K562 (cell line): ENCODE data around the gene EPHB1. TPM values are rescaled to one million over a fixed set of nuclear protein-coding genes. Genes with fewer than 3 reads are reported as not detected.

ENCODE experiments used
- BCL6 ChIP-seq: fragments of 250-450 bp; sonication (Bioruptor Pico); IDR thresholded peaks from 2 replicates; pipeline ENCODE4 v1.4.0; 2020
- HNRNPUL1 ChIP-seq: fragments of 200-400 bp; formaldehyde crosslinking; IDR thresholded peaks from 2 replicates; pipeline ENCODE4 v1.6.1; 2017; ENCODE audit warnings: low read length
- polyA plus RNA-seq, 8 experiments: library from polyadenylated mRNA; depleted of rRNA in 4 of 8; stranded (reverse) in 5 of 8; unstranded in 3 of 8; fragments of >200 nt; fragmentation: Nextera tagmentation in 2 of 8; fragmentation: Illumina TruSeq in 1 of 8; extraction: Ambion mirVana in 2 of 8; extraction: Trizol in 1 of 8; gene quantifications; 2 replicates each; pipeline versions ENCODE4 v1.2.1 to v1.2.3, GENCODE V29; 2011 to 2014; ENCODE audit warnings: inconsistent platforms in 1 of 8, missing spikeins in 1 of 8
- total RNA-seq, 7 experiments: library from RNA; depleted of rRNA in 6 of 7; stranded (reverse); fragments of >200 nt in 6 of 7; fragmentation: Illumina TruSeq in 2 of 7; extraction: Trizol in 2 of 7; gene quantifications; 2 replicates each; pipeline versions ENCODE4 v1.2.1 to v1.2.3, GENCODE V29; 2011 to 2021; ENCODE audit warnings: low replicate concordance in 1 of 7
- TF ChIP-seq, protein P1 (sequence below): fragments of 450-650 bp; IDR thresholded peaks from 2 replicates; pipeline ENCODE4 v1.6.1; 2016; ENCODE audit warnings: mild to moderate bottlenecking, moderate library complexity

Gene EPHB1
- total and polyA plus RNA-seq, 9 of the 15 experiments (the other 6 are each of a cell fraction or from before 2014, with no cell fraction given), result 0.29 TPM; not detected in 8

DNA sequence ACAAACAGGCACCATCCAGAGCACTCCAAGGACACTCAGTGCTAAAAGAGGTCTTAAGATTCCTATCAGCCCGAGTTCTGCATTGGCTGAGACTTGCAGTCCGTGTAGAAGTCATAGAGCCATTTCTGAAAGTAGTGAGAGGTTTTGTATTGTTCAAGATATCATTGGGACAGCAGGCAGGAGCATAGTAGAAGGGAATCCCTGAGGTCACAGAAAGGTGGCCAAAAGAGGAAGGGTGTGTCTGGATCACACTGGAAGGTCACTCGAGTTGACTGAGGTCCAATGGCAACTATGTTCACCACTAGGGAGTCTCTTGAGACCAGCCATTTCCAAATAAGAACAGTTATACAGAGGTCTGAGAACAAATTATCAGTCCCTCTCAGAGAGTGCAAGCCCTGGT lies 468.3 kb downstream of the EPHB1 start (continued):
- TF ChIP-seq, protein P1, sequence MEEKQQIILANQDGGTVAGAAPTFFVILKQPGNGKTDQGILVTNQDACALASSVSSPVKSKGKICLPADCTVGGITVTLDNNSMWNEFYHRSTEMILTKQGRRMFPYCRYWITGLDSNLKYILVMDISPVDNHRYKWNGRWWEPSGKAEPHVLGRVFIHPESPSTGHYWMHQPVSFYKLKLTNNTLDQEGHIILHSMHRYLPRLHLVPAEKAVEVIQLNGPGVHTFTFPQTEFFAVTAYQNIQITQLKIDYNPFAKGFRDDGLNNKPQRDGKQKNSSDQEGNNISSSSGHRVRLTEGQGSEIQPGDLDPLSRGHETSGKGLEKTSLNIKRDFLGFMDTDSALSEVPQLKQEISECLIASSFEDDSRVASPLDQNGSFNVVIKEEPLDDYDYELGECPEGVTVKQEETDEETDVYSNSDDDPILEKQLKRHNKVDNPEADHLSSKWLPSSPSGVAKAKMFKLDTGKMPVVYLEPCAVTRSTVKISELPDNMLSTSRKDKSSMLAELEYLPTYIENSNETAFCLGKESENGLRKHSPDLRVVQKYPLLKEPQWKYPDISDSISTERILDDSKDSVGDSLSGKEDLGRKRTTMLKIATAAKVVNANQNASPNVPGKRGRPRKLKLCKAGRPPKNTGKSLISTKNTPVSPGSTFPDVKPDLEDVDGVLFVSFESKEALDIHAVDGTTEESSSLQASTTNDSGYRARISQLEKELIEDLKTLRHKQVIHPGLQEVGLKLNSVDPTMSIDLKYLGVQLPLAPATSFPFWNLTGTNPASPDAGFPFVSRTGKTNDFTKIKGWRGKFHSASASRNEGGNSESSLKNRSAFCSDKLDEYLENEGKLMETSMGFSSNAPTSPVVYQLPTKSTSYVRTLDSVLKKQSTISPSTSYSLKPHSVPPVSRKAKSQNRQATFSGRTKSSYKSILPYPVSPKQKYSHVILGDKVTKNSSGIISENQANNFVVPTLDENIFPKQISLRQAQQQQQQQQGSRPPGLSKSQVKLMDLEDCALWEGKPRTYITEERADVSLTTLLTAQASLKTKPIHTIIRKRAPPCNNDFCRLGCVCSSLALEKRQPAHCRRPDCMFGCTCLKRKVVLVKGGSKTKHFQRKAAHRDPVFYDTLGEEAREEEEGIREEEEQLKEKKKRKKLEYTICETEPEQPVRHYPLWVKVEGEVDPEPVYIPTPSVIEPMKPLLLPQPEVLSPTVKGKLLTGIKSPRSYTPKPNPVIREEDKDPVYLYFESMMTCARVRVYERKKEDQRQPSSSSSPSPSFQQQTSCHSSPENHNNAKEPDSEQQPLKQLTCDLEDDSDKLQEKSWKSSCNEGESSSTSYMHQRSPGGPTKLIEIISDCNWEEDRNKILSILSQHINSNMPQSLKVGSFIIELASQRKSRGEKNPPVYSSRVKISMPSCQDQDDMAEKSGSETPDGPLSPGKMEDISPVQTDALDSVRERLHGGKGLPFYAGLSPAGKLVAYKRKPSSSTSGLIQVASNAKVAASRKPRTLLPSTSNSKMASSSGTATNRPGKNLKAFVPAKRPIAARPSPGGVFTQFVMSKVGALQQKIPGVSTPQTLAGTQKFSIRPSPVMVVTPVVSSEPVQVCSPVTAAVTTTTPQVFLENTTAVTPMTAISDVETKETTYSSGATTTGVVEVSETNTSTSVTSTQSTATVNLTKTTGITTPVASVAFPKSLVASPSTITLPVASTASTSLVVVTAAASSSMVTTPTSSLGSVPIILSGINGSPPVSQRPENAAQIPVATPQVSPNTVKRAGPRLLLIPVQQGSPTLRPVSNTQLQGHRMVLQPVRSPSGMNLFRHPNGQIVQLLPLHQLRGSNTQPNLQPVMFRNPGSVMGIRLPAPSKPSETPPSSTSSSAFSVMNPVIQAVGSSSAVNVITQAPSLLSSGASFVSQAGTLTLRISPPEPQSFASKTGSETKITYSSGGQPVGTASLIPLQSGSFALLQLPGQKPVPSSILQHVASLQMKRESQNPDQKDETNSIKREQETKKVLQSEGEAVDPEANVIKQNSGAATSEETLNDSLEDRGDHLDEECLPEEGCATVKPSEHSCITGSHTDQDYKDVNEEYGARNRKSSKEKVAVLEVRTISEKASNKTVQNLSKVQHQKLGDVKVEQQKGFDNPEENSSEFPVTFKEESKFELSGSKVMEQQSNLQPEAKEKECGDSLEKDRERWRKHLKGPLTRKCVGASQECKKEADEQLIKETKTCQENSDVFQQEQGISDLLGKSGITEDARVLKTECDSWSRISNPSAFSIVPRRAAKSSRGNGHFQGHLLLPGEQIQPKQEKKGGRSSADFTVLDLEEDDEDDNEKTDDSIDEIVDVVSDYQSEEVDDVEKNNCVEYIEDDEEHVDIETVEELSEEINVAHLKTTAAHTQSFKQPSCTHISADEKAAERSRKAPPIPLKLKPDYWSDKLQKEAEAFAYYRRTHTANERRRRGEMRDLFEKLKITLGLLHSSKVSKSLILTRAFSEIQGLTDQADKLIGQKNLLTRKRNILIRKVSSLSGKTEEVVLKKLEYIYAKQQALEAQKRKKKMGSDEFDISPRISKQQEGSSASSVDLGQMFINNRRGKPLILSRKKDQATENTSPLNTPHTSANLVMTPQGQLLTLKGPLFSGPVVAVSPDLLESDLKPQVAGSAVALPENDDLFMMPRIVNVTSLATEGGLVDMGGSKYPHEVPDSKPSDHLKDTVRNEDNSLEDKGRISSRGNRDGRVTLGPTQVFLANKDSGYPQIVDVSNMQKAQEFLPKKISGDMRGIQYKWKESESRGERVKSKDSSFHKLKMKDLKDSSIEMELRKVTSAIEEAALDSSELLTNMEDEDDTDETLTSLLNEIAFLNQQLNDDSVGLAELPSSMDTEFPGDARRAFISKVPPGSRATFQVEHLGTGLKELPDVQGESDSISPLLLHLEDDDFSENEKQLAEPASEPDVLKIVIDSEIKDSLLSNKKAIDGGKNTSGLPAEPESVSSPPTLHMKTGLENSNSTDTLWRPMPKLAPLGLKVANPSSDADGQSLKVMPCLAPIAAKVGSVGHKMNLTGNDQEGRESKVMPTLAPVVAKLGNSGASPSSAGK, result no peak
- TF ChIP-seq BCL6 (CRISPR knock-in tag), result no peak
- TF ChIP-seq HNRNPUL1, result no peak
